ENCODE data around the gene SPDYE3. TPM values are rescaled to one million over a fixed set of nuclear protein-coding genes. Genes with fewer than 3 reads are reported as not detected.
"Not testable (repeated sequence)": the region's sequence is repeated elsewhere in the genome, so short reads cannot be mapped to it uniquely, and the experiment has no call there.

The SPDYE3 gene
- total RNA-seq, 1 donor from 2014 or later: not detected

DNA sequence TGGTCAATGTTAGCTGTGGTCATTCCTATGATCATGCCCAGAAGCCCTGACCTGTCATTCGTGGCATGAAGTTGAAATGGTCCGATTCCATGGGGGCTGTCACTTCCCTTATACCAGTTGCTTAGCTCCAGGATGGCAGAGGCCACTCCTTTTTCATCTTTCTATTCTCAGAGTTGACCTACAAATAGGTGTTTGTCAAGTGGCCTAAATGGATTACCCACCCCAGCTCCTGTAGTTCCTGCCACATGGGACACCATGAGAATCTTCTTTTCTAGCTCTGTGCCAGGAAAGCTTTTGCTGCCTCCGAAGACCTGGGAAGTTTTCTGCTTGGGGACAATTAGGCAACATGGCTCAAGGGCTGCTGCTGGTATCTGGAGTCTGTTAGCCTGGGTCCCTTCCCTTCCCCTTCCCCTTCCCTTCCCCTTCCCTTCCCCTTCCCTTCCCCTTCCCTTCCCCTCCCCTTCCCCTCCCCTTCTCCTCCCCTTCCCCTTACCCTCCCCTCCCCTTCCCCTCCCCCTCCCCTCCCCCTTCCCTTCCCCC lies 25.4 kb upstream of the SPDYE3 start:
- DNase-seq; intact Hi-C loops (cut with DNase I); ATAC-seq (ENCODE audit: poor library complexity): not testable (repeated sequence)

- intact Hi-C loops (cut with DNase I): not testable (repeated sequence)
- peak; percentile 59 for DNase-seq
- peak; percentile 75 for ATAC-seq (ENCODE audit: poor library complexity)
Measured at GRCh38 chr7:100283147-100283546, 24.4 kb upstream of the SPDYE3 start.

DNA sequence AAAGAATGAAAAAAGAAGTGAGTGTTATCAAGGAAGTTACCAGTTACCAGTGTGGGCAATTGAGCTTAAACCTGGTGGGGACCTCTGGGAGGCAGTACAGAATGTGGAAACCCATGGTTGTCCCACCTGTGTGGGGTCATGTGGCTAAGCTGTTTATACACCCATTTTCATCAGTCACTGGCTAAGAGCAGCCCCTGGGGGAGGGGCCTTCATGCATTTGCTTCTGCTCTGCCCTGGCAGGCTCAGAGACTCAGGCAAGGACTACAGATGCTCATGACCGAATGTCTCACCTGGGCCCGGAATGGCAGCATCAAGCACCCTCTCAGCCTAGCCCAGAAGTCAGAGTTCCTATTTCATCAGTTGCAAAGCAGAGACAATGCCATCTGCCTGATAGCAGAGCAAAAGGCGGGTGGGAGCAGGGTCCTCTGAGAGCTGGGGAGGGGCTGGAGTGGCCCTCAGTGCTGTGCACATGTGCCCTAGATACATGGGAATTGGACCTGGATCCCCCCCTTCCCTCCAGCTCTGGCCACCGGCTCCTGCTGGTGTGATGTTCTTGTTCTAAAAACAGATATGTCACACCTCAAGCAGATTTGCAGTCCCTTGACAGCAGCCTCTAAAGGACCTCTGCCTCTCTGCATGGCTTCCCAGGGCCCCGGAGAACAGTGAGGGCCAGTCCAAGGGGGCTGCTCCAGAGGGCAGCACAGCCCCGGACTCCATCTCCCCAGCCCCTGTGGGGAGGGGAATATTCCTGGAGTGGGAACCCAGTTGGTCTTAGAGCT lies 20.1 kb upstream of the SPDYE3 start:
- ATAC-seq (ENCODE audit: poor library complexity); DNase-seq; intact Hi-C loops (cut with DNase I): not testable (repeated sequence)

- ATAC-seq (ENCODE audit: poor library complexity); intact Hi-C loops (cut with DNase I); DNase-seq: not testable (repeated sequence)
Measured at GRCh38 chr7:100288258-100288657, 19.2 kb upstream of the SPDYE3 start.

DNA sequence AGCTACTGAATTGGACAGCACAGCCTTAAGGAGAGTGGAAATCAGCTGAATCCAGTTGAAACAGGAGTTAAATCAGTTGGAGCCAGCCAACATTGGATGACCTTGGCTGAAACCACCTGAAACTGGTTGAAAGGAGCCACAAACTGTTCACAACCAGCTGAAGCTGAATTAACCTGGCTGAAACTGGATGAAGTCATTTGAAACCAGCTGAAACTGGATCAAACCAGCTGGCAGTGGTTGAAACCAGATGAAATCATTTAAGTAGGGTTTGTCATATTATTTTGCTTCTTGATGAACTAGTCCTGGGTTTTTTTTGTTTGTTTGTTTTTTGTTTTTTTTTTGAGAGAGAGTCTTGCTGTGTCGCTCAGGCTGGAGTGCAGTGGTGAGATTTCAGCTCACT lies 15.3 kb upstream of the SPDYE3 start:
- DNase-seq; ATAC-seq (ENCODE audit: poor library complexity); intact Hi-C loops (cut with DNase I): not testable (repeated sequence)

DNA sequence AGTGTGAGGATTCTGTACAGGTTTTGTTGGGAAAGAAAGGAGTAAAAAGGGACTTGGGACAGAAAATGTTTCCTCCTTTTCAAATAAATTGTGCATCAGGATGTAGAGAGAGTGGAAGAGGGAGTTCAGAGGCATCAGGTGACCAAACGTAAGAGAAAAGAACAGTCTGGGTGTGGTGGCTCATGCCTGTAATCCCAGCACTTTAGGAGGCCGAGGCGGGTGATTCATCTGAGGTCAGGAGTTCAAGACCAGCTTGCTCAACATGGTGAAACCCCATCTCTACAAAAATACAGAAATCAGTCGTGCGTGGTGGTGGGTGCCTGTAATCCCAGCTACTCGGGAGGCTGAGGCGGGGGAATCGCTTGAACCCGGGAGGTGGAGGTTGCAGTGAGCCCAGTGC lies 12.2 kb upstream of the SPDYE3 start:
- ATAC-seq (ENCODE audit: poor library complexity); intact Hi-C loops (cut with DNase I); DNase-seq: not testable (repeated sequence)

- intact Hi-C loops (cut with DNase I); DNase-seq; ATAC-seq (ENCODE audit: poor library complexity): not testable (repeated sequence)
Measured at GRCh38 chr7:100297852-100298631, 9.5 kb upstream of the SPDYE3 start.

GRCh38 chr7:100298632-100298895 lies 8.9 kb upstream of the SPDYE3 start:
- DNase-seq; ATAC-seq (ENCODE audit: poor library complexity); intact Hi-C loops (cut with DNase I): not testable (repeated sequence)

- ATAC-seq (ENCODE audit: poor library complexity); intact Hi-C loops (cut with DNase I); DNase-seq: not testable (repeated sequence)
Measured at GRCh38 chr7:100304526-100304925, 3.0 kb upstream of the SPDYE3 start.

DNA sequence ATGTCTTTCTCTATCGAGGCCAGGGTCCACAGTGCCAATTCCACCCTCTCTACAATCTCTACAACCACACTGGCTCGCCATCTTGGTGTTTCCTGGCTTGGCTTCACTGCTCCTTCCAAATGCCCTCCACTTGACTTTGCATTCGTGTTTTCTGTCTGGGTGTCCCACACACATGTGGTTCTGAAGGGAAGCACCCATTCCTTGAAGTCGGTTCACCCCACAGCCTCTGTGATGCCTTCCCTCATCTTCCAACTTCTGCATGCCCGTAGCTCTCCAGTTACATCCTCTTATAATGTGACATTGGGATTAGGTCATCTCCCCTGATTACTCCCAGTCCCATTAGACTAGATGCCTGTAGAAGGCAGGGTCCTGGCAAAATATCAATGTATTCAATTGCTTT lies 10.8 kb downstream of the SPDYE3 start:
- intact Hi-C loops (cut with DNase I); DNase-seq; ATAC-seq (ENCODE audit: poor library complexity): not testable (repeated sequence)

DNA sequence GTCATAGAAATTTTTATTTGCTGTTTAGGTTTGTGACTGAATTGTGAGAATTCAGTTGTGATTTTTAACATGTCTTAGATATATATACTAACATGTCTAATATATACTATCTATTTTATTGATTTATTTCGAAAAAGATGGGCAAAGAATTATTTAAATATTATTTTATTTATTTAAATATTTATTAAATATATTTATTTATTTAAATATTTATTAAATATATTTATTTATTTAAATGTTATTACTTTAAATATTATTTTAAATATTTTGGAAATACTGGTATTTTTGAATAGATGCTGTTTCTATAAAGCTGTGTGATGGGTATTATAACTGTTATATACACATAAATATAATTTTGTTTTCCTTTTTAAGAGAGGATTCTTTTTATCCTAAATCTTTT lies 14.1 kb downstream of the SPDYE3 start:
- intact Hi-C loops (cut with DNase I); ATAC-seq (ENCODE audit: poor library complexity); DNase-seq: not testable (repeated sequence)

- intact Hi-C loops (cut with DNase I); ATAC-seq (ENCODE audit: poor library complexity); DNase-seq: not testable (repeated sequence)
Measured at GRCh38 chr7:100324194-100324593, 16.7 kb downstream of the SPDYE3 start.

- ATAC-seq (ENCODE audit: poor library complexity); DNase-seq; intact Hi-C loops (cut with DNase I): not testable (repeated sequence)
Measured at GRCh38 chr7:100325671-100326070, 18.2 kb downstream of the SPDYE3 start.

DNA sequence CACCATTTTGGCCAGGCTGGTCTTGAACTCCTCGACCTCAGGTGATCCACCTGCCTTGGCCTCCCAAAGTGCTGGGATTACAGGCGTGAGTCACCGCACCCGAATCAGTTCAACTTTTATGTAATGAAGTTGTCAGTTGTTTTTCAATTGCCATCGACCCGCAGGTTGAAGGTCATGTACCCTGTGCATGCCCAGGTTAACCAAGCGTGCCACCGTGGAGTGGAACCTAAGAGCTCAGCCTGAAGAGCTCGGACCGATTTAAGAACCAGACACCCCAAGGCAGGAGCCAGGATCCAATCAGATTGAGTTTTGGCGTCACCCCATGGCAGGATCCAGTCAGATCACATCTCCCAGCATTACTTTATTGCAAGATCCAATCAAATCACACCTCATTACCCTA lies 19.4 kb downstream of the SPDYE3 start:
- DNase-seq; ATAC-seq (ENCODE audit: poor library complexity); intact Hi-C loops (cut with DNase I): not testable (repeated sequence)

- ATAC-seq (ENCODE audit: poor library complexity): peak; percentile 100
- intact Hi-C loops (cut with DNase I): not testable (repeated sequence)
- DNase-seq: peak; percentile 95
Measured at GRCh38 chr7:100335566-100336466, 28.3 kb downstream of the SPDYE3 start.

GRCh38 chr7:100338083-100338696 lies 30.7 kb downstream of the SPDYE3 start:
- ATAC-seq (ENCODE audit: poor library complexity); intact Hi-C loops (cut with DNase I); DNase-seq: not testable (repeated sequence)

GRCh38 chr7:100341286-100341685 lies 33.8 kb downstream of the SPDYE3 start:
- intact Hi-C loops (cut with DNase I); ATAC-seq (ENCODE audit: poor library complexity); DNase-seq: not testable (repeated sequence)

DNA sequence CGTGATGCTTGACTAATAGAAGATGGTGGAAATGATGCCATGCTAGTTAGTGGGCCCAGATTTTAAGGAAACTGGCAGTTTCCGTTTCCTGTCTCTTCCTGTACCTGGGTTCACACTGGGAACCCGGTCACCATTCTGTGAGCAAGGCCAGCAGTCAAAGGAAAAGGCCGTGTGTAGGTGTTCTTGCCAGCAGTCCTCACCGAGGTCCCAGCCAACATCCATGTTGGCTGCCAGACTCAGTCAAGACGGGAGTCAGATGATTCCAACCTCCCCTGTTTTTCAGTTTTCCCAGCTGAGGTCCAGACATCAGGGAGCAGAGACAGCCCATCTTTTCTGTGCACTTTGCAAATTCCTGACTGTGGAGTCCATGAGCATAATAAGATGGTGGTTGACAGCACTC lies 35.3 kb downstream of the SPDYE3 start:
- ATAC-seq (ENCODE audit: poor library complexity) (peak; percentile 62), DNase-seq (no peak)
- intact Hi-C loops (cut with DNase I): no loop called here
